GM12878 (cell line): ENCODE results near the gene FILIP1L. TPM values are rescaled to one million over a fixed set of nuclear protein-coding genes. Genes with fewer than 3 reads are reported as not detected.

Experiments used
- ATAC-seq: fragments of 200-7000 bp; cut with Tn5 transposase; 3 replicates; pipeline ENCODE4 v1.9.1; 2020; ENCODE audit warnings: mild to moderate bottlenecking, moderate library complexity
- BruUV-seq: library from RNA; stranded (reverse); fragments of 400-500 nt; replicated peaks from 2 replicates; lab custom pipeline; 2021; lab: Mats Ljungman, UMichigan
- CTCF ChIA-PET: fragments of 300-600 bp; sonication (Branson Sonifier 250); formaldehyde crosslinking; extraction: SDS; loops from one replicate; lab custom pipeline; 2021; ENCODE audit warnings: inconsistent platforms; lab: Yijun Ruan, JAX
- POLR2A ChIA-PET: fragments of 350-600 bp; formaldehyde crosslinking; extraction: SDS; loops from one replicate; lab custom pipeline; 2021; ENCODE audit warnings: inconsistent platforms; lab: Charles Lee
- RAD21 ChIA-PET: fragments of 300-600 bp; sonication (Branson Sonifier 250); formaldehyde crosslinking; loops from one replicate; lab custom pipeline; 2023; ENCODE audit warnings: antibody characterized with exemption; ENCODE audit not compliant: unreplicated experiment; lab: Charles Lee
- SMC1A ChIA-PET: fragments of 300-600 bp; sonication (Branson Sonifier 250); formaldehyde crosslinking; loops from one replicate; lab custom pipeline; 2023; ENCODE audit not compliant: unreplicated experiment, uncharacterized antibody; lab: Charles Lee
- DNase-seq: peaks from one replicate; pipeline ENCODE4 v3.0.0-alpha.2; 2011; ENCODE audit warnings: low read depth, low spot score
- FAIRE-seq: peaks from 3 replicates; lab custom pipeline; 2011; peaks lifted over from hg19 to GRCh38; lab: Jason Lieb, UNC
- H2AFZ ChIP-seq: 2 replicates; pipeline ENCODE4 v1.6.0; 2011; ENCODE audit warnings: low read depth, low read length, control low read depth; ENCODE audit not compliant: control insufficient read depth
- H3K27ac ChIP-seq: 2 replicates; pipeline ENCODE4 v1.5.1; 2011; ENCODE audit warnings: control low read depth; ENCODE audit not compliant: control insufficient read depth, insufficient read depth
- H3K27me3 ChIP-seq, 2 experiments: replicated peaks in 1 of 2; 2 replicates each; pipeline versions ENCODE4 v1.6.0 to v1.6.1; 2011; ENCODE audit warnings: low read length in 1 of 2; ENCODE audit not compliant: control insufficient read depth in 2 of 2, insufficient read depth in 2 of 2
- H3K36me3 ChIP-seq, 2 experiments: 2 replicates each; pipeline ENCODE4 v1.5.1; 2011; ENCODE audit warnings: low read length in 1 of 2; ENCODE audit not compliant: control insufficient read depth in 2 of 2, insufficient read depth in 2 of 2
- H3K4me1 ChIP-seq: 2 replicates; pipeline ENCODE4 v1.6.1; 2011; ENCODE audit warnings: mild to moderate bottlenecking, low read length, moderate library complexity, mixed read lengths; ENCODE audit not compliant: control insufficient read depth, insufficient read depth
- H3K4me2 ChIP-seq: 2 replicates; pipeline ENCODE4 v1.6.0; 2011; ENCODE audit warnings: control low read depth; ENCODE audit not compliant: control insufficient read depth, insufficient read depth
- H3K4me3 ChIP-seq: fragments of 200-600 bp; sonication (generic); 2 replicates; pipeline ENCODE4 v1.5.1; 2016
- H3K79me2 ChIP-seq: 2 replicates; pipeline ENCODE4 v1.6.0; 2011; ENCODE audit warnings: low read length; ENCODE audit not compliant: control insufficient read depth, insufficient read depth
- H3K9ac ChIP-seq: 2 replicates; pipeline ENCODE4 v1.8.0; 2011; ENCODE audit warnings: low read length, control low read depth, mixed read lengths; ENCODE audit not compliant: control insufficient read depth, insufficient read depth
- H3K9me3 ChIP-seq: replicated peaks from 3 replicates; pipeline ENCODE4 v1.5.1; 2011; ENCODE audit warnings: mild to moderate bottlenecking, low read length; ENCODE audit not compliant: control insufficient read depth, insufficient read depth
- H4K20me1 ChIP-seq: 2 replicates; pipeline ENCODE4 v1.6.0; 2011; ENCODE audit not compliant: control insufficient read depth, insufficient read depth
- RCOR1 ChIP-seq: conservative IDR thresholded peaks from 2 replicates; pipeline ENCODE4 v1.6.1; 2012; ENCODE audit warnings: low read depth, low read length, improper control_type of control experiment
- SIX5 ChIP-seq: IDR thresholded peaks from 2 replicates; pipeline ENCODE4 v1.6.1; 2011; ENCODE audit warnings: mild to moderate bottlenecking, low read depth, low read length, moderate library complexity; ENCODE audit not compliant: severe bottlenecking
- SRF ChIP-seq, 2 experiments: IDR thresholded peaks; 2 replicates each; pipeline ENCODE4 v1.6.1; 2011; ENCODE audit warnings: low read depth in 2 of 2, low read length in 2 of 2, mild to moderate bottlenecking in 1 of 2, moderate library complexity in 1 of 2
- ZNF274 ChIP-seq: IDR thresholded peaks from one replicate; pipeline ENCODE4 v1.8.0; 2011; ENCODE audit not compliant: insufficient read length, insufficient read depth
- whole genome bisulfite sequencing: methylation state at CpG from one replicate; pipeline ENCODE4 v1.1.6; 2016; ENCODE audit warnings: low lambda C conversion rate; ENCODE audit not compliant: insufficient replicate concordance, insufficient coverage; ENCODE audit errors: missing lambda C conversion rate; 5-methylcytosine and 5-hydroxymethylcytosine counted together
- in situ Hi-C: fragments of 300-500 bp; cut with MboI; formaldehyde crosslinking; loops from 9 replicates; pipeline ENCODE4 v1.14.3; 2018; ENCODE audit warnings: mixed read lengths
- intact Hi-C: fragments of 100-400 bp; cut with micrococcal nuclease; formaldehyde crosslinking; loops from one replicate; pipeline ENCODE4 v1.14.2; 2022; ENCODE audit not compliant: unreplicated experiment
- polyA plus RNA-seq, 11 experiments: library from polyadenylated mRNA; depleted of rRNA in 4 of 11; unstranded in 6 of 11; stranded (reverse) in 5 of 11; fragments of >200 nt; fragmentation: Nextera tagmentation in 4 of 11; fragmentation: Illumina TruSeq in 1 of 11; extraction: Ambion mirVana in 4 of 11; extraction: Trizol in 1 of 11; gene quantifications; 1 replicate in 1 of 11; 2 replicates in 10 of 11; pipeline versions ENCODE4 v1.2.1 to v1.2.3, GENCODE V29; 2011 to 2016; ENCODE audit warnings: inconsistent platforms in 2 of 11, missing spikeins in 2 of 11, low read depth in 1 of 11
- total RNA-seq, 4 experiments: library from RNA; depleted of rRNA in 3 of 4; stranded (reverse); fragments of >200 nt in 3 of 4; fragmentation: Illumina TruSeq in 1 of 4; extraction: Trizol in 1 of 4; gene quantifications; 2 replicates each; pipeline versions ENCODE4 v1.2.1 to v1.2.3, GENCODE V29; 2013 to 2021
- TF ChIP-seq, protein P1 (sequence below): IDR thresholded peaks from 2 replicates; pipeline ENCODE4 v1.6.1; 2012; ENCODE audit warnings: mild to moderate bottlenecking, low read depth, low read length
- TF ChIP-seq, protein P2 (sequence below): fragments of 450-650 bp; IDR thresholded peaks from 2 replicates; pipeline ENCODE4 v1.6.1; 2017; ENCODE audit warnings: mild to moderate bottlenecking

Gene FILIP1L
- total and polyA plus RNA-seq, 10 of the 15 experiments (the other 5 are each of a cell fraction or from before 2014, with no cell fraction given): 0.24 to 6.1 (median 3.5) TPM

DNA sequence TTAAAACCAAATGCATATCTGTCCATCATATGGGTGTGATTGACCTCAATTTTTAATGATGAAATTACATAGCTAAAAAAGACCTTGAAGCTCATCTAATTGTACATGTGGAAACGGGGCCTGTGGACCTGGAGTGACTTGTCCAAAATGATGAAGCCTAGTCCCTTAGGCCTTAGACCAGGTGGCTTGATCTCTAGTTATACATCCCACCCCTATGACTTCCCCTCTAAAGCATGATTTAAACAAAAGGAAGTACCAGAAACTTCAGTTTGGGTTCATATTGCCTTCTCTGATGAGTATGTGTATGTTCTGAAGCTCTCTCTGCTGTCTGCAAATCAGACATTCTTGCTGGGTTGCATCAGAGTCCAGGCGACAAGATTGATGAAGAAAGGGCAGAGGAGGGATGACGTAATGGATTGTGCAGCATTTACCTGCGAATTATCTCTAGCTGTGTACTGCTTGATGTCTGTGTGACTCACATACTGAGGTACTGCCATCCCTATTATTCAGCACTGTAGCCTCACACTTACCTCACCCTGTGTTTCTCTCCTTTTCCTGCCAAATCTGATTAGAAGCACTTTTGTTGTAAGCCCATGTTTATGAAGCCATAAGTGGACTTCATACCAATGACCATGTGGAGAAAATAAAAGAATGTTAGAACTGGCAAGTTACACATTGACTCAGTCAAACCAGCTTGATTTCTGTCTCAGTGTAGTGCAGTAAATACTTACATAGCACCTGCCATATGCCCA lies 111.5 kb downstream of the FILIP1L start:
- in situ Hi-C loops: no loop called here
- H3K79me2 ChIP-seq: no peaks in the 10 kb centered on the region
- no peaks in the 10 kb centered on the region for H3K36me3 ChIP-seq
- TF ChIP-seq RCOR1 (no peak), SIX5 (no peak), ZNF274 (no peak), SRF (IDR thresholded peaks at IDR 0.05; ENCODE audit: low read depth in 2 of 2, low read length in 2 of 2) (no peak)
- TF ChIP-seq, protein P1, sequence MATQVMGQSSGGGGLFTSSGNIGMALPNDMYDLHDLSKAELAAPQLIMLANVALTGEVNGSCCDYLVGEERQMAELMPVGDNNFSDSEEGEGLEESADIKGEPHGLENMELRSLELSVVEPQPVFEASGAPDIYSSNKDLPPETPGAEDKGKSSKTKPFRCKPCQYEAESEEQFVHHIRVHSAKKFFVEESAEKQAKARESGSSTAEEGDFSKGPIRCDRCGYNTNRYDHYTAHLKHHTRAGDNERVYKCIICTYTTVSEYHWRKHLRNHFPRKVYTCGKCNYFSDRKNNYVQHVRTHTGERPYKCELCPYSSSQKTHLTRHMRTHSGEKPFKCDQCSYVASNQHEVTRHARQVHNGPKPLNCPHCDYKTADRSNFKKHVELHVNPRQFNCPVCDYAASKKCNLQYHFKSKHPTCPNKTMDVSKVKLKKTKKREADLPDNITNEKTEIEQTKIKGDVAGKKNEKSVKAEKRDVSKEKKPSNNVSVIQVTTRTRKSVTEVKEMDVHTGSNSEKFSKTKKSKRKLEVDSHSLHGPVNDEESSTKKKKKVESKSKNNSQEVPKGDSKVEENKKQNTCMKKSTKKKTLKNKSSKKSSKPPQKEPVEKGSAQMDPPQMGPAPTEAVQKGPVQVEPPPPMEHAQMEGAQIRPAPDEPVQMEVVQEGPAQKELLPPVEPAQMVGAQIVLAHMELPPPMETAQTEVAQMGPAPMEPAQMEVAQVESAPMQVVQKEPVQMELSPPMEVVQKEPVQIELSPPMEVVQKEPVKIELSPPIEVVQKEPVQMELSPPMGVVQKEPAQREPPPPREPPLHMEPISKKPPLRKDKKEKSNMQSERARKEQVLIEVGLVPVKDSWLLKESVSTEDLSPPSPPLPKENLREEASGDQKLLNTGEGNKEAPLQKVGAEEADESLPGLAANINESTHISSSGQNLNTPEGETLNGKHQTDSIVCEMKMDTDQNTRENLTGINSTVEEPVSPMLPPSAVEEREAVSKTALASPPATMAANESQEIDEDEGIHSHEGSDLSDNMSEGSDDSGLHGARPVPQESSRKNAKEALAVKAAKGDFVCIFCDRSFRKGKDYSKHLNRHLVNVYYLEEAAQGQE: no peak
- TF ChIP-seq, protein P2, sequence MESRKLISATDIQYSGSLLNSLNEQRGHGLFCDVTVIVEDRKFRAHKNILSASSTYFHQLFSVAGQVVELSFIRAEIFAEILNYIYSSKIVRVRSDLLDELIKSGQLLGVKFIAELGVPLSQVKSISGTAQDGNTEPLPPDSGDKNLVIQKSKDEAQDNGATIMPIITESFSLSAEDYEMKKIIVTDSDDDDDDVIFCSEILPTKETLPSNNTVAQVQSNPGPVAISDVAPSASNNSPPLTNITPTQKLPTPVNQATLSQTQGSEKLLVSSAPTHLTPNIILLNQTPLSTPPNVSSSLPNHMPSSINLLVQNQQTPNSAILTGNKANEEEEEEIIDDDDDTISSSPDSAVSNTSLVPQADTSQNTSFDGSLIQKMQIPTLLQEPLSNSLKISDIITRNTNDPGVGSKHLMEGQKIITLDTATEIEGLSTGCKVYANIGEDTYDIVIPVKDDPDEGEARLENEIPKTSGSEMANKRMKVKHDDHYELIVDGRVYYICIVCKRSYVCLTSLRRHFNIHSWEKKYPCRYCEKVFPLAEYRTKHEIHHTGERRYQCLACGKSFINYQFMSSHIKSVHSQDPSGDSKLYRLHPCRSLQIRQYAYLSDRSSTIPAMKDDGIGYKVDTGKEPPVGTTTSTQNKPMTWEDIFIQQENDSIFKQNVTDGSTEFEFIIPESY: no peak
- no peaks in the 10 kb centered on the region for H3K27me3 ChIP-seq
- CTCF ChIA-PET: interaction anchor here (1.3 kb wide), 1 partner anchor 10 kb away, joined by 3 read pairs; no protein-coding TSS in a partner anchor
- DNase-seq (no peak), FAIRE-seq (peak; percentile 41), ATAC-seq (no peak)
- POLR2A ChIA-PET: no interaction called here
- H3K9ac ChIP-seq: no peak overlapping the region
- H3K9me3 ChIP-seq: no peaks in the 10 kb centered on the region
- RAD21 ChIA-PET: interaction anchor here (1.5 to 1.7 kb wide), 2 partner anchors 29 to 159 kb away, joined by 3 to 5 read pairs; no protein-coding TSS in a partner anchor
- 99% methylated on average over 4 of the region's 4 CpGs for WGBS
- H4K20me1 ChIP-seq: no peaks in the 10 kb centered on the region
- no peak overlapping the region for H2AFZ ChIP-seq
- H3K4me2 ChIP-seq: no peak overlapping the region
- H3K4me3 ChIP-seq: no peak overlapping the region
- no TSS peak for BruUV-seq
- intact Hi-C loops: no loop called here
- peaks cover 2% of the 10 kb centered on the region; the same call in 1 of the 2 replicates for H3K4me1 ChIP-seq
- H3K27ac ChIP-seq: no peak overlapping the region
- SMC1A ChIA-PET: interaction anchor here (0.7 to 1.4 kb wide), 4 partner anchors 33 to 251 kb away, joined by 3 to 5 read pairs (median 4); no protein-coding TSS in a partner anchor
